GM19240 (cell line): ENCODE results near the gene C5AR1.
A peak's percentile ranks its signal among the peaks of the same experiment; 100 is the strongest.
"Not testable (repeated sequence)": the region's sequence is repeated elsewhere in the genome, so short reads cannot be mapped to it uniquely, and the experiment has no call there.

Experiments used
- DNase-seq: peaks from one replicate; pipeline ENCODE4 v3.0.0; 2011; ENCODE audit warnings: low spot score; ENCODE audit not compliant: insufficient read length

The C5AR1 gene

GRCh38 chr19:47331931-47332547 lies 22.4 kb downstream of the C5AR1 start, which contains the start of gene C5AR2:
TSS of gene C5AR2 (plus strand) at chr19:47332175. CDS start at chr19:47340800, 8,625 bp downstream.
- DNase-seq, result no peak

DNA sequence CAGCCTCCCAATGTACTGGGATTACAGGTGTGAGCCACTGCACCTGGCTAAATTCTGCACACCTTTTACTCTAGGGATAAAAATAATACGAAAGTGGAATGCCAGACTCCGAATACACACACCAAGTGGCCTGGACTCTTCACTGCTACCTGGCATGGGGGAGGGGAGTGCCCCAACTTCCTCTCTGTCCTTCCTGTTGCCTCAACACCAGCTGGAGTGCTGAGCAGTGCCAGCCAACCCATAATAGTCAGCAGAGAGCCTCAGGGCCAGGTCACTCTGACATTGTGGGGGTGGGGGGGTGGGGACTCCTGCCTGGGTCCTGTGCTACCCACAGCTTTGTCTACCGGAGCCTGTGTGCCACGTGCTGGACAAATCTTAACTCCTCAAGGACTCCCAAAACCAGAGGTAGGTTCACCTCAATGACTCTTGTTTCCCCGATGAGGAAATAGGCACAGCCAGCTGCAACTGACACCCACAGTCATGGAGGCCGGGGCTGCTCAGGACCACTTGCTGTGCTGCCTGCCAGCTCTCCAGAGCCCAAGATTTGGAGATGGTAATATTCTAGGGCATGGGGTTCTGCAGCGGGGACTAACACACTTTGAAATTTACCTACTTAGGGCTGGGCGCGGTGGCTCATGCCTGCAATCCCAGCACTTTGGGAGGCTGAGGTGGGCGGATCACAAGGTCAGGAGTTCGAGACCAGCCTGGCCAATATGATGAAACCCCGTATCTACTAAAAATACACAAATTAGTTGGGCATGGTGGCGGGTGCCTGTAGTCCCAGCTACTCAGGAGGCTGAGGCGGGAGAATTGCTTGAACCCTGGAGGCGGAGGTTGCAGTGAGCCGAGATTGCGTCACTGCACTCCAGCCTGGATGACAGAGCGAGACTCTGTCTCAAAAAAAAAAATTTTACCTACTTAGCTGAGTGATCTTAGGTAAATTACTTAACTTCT lies 27.4 kb downstream of the C5AR1 start:
- DNase-seq, result not testable (repeated sequence)

DNA sequence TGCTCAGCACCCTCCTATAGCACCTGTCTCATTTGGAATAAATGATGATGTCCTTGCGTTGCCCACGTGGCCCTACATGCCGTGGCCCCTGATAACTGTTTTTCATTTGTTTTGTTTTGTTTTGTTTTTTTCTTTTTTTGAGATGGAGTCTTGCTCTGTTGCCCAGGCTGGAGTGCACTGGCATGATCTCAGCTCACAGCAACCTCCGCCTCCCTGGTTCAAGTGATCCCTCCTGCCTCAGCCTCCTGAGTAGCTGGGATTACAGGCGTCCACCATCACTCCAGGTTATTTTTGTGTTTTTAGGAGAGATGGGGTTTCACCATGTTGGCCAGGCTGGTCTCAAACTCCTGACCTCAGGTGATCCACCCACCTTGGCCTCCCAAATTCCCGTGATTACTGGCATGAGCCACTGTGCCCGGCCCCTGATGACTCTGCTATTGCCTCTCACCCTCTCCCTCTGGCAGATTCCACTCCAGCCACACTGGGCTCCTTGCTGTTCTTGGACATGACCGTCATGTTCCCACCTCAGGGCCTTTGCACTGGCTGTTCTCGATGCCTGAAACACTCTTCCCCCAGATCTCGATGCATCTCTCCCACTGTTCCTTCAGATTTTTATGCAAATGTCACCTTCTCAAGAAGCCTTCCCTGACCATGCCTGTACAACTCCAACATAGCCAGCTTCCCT lies 29.7 kb downstream of the C5AR1 start:
- DNase-seq, result no peak

GRCh38 chr19:47340477-47341208 lies 31.0 kb downstream of the C5AR1 start:
- DNase-seq, result no peak

DNA sequence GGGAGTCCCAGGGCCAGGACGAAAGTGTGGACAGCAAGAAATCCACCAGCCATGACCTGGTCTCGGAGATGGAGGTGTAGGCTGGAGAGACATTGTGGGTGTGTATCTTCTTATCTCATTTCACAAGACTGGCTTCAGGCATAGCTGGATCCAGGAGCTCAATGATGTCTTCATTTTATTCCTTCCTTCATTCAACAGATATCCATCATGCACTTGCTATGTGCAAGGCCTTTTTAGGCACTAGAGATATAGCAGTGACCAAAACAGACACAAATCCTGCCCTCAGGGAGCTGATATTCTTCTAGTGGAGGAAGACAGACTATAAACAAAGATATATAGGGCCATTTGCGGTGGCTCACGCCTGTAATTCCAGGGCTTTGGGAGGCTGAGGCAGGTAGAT lies 32.1 kb downstream of the C5AR1 start:
- DNase-seq, result no peak

DNA sequence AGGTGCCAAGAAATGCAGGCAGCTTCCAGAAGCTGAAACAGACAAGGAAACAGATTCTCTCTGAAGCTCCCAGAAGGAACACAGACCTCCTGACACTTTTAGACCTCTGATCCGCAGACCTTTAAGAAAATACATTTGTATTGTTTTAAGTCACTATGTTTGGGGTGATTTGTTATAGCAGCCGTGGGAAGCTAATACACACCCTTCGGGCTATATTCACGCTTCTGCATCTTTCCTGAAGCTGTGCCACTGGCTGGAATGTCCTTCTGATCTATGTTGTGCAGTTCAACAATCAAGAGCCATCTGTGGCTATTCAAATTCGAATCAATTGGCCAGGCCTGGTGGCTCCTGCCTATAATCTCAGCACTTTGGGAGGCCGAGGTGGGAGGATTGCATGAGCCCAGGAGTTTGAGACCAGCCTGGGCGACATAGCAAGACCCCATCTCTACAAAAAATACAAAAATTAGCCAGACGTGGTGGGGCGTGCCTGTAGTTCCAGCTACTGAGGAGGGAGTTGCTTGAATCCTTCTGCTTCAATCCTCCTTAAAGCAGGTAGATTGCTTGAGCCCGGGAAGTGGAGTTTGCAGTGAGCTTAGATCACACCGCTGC lies 33.6 kb downstream of the C5AR1 start:
- no peak for DNase-seq

- no peak for DNase-seq
These were observed 34.8 kb downstream of the C5AR1 start for GRCh38 chr19:47344425-47344824.

DNA sequence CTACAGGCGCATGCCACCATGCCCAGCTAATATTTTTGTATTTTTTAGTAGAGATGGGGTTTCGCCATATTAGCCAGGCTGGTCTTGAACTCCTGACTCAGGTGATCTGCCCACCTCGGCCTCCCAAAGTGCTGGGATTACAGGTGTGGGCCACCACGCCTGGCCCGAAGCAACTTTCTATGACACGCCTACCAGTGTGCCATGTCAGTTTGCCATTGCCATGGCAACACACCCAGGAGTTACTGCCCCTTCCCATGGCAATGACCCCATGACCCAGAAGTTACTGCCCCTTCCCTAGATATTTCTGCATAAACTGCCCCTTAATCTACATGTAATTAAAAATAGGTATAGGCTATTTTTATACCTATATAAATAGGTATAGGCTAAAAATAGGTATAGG lies 36.4 kb downstream of the C5AR1 start:
- DNase-seq, result not testable (repeated sequence)

GRCh38 chr19:47348819-47349795 lies 39.4 kb downstream of the C5AR1 start, which contains the start of gene DHX34:
TSS of gene DHX34 (plus strand) at chr19:47349315. CDS start at chr19:47353031, 3,716 bp downstream.
- peak; percentile 99 for DNase-seq

- no peak for DNase-seq
These were observed 41.0 kb downstream of the C5AR1 start for GRCh38 chr19:47350630-47351029.

GRCh38 chr19:47351548-47351947 lies 41.9 kb downstream of the C5AR1 start:
- DNase-seq, result no peak

DNA sequence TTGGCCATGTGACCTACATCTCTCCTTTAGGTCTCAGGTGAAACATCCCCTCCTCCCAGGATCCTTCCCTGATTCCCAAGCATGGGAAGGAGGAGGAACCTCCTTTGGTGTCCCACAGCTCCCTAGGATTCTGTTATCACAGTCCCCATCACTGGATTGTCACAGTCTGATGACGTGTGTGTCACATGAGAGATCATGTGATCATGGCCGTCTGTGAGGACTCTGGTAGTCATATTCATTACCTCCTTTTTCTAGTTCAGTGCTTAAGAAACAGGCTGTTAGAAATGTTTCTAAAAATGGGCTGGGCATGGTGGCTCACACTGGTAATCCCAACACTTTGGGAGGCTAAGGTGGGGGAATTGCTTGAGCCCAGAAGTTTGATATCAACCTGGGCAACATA lies 42.4 kb downstream of the C5AR1 start:
- DNase-seq, result no peak

DNA sequence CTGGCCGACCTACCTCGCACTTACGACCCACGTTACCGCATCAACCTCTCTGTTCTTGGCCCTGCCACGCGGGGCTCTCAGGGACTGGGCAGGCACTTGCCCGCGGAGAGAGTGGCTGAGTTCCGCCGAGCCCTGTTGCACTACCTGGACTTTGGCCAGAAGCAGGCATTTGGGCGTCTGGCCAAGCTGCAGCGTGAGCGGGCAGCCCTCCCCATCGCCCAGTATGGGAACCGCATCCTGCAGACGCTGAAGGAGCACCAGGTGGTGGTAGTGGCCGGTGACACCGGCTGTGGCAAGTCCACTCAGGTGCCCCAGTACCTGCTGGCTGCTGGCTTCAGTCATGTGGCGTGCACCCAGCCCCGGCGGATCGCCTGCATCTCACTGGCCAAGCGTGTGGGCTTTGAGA lies 43.6 kb downstream of the C5AR1 start:
- no peak for DNase-seq

DNA sequence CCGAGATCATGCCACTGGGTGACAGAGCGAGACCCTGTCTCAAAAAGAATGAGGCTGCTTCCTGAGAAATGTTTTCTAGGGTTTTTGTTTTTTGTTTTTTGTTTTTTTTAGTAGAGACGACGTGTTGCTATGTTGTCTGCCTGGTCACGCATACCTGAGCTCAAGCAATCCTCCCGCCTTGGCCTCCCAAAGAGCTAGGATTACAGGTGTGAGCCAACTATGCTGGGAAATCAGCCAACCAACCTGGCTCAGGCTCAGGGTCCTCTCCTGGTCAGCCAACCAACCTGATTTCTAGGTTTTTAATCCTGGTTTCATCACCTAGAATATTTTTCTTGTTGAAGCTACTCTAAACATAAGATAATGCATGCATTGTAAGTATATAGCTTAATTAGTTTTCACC lies 47.2 kb downstream of the C5AR1 start:
- no peak for DNase-seq

GRCh38 chr19:47357788-47358680 lies 48.4 kb downstream of the C5AR1 start:
- no peak for DNase-seq

- DNase-seq, result no peak
These were observed 49.3 kb downstream of the C5AR1 start for GRCh38 chr19:47358936-47359335.

GRCh38 chr19:47362321-47362720 lies 52.7 kb downstream of the C5AR1 start:
- no peak for DNase-seq

- no peak for DNase-seq
These were observed 54.3 kb downstream of the C5AR1 start for GRCh38 chr19:47363758-47364531.
